Lung (tissue), 12 donors: ENCODE measurements around the gene HMGXB3. TPM values are rescaled to one million over a fixed set of nuclear protein-coding genes. Genes with fewer than 3 reads are reported as not detected.
A peak's percentile ranks its signal among the peaks of the same experiment; 100 is the strongest.

Experiments used
- ATAC-seq: fragments of 200-7000 bp; cut with Tn5 transposase; one replicate; pipeline ENCODE4 v1.9.1; 2020; ENCODE audit warnings: moderate number of reproducible peaks; ENCODE audit not compliant: insufficient read depth, low FRiP score
- DNase-seq, 3 donors: peaks; one replicate each; pipeline ENCODE4 v3.0.0-alpha.2; 2013 to 2017
- H3K27ac ChIP-seq, 2 donors: one replicate each; pipeline ENCODE4 v1.5.1; 2013; ENCODE audit warnings: mild to moderate bottlenecking in 2 of 2, moderate library complexity in 2 of 2, control low read depth in 1 of 2, inconsistent platforms in 1 of 2, low read depth in 1 of 2, low read length in 1 of 2
- H3K27me3 ChIP-seq, 3 donors: one replicate each; pipeline ENCODE4 v1.5.1; 2013; ENCODE audit warnings: low read length in 2 of 3; ENCODE audit not compliant: control insufficient read depth in 3 of 3, insufficient read depth in 3 of 3
- H3K36me3 ChIP-seq, 4 donors: one replicate each; pipeline ENCODE4 v1.5.1; 2013; ENCODE audit warnings: low read length in 4 of 4, mild to moderate bottlenecking in 1 of 4, moderate library complexity in 1 of 4; ENCODE audit not compliant: control insufficient read depth in 4 of 4, insufficient read depth in 4 of 4
- H3K4me1 ChIP-seq, 5 donors: one replicate each; pipeline ENCODE4 v1.5.1; 2013; ENCODE audit warnings: low read length in 5 of 5, mild to moderate bottlenecking in 2 of 5, moderate library complexity in 1 of 5; ENCODE audit not compliant: control insufficient read depth in 5 of 5, insufficient read depth in 5 of 5
- H3K4me3 ChIP-seq: one replicate; pipeline ENCODE4 v1.5.1; 2013; ENCODE audit warnings: mild to moderate bottlenecking, control low read depth, moderate library complexity
- H3K9ac ChIP-seq, 2 donors: one replicate each; pipeline ENCODE4 v1.5.1; 2013; ENCODE audit warnings: low read length in 2 of 2, control low read depth in 1 of 2; ENCODE audit not compliant: insufficient read depth in 1 of 2
- H3K9me3 ChIP-seq, 4 donors: one replicate each; pipeline ENCODE4 v1.5.1; 2013; ENCODE audit warnings: low read length in 3 of 4, mild to moderate bottlenecking in 1 of 4, moderate library complexity in 1 of 4; ENCODE audit not compliant: control insufficient read depth in 4 of 4, insufficient read depth in 3 of 4
- CTCF ChIP-seq: IDR thresholded peaks from 2 replicates; pipeline ENCODE4 v1.5.1; 2012; ENCODE audit warnings: mild to moderate bottlenecking; ENCODE audit errors: control extremely low read depth, extremely low read depth
- WGBS, 2 donors: extraction: QIAGEN DNeasy Blood & Tissue Kit; methylation state at CpG; one replicate each; pipeline ENCODE4 v1.1.7; 2013; 5-methylcytosine and 5-hydroxymethylcytosine counted together
- polyA plus RNA-seq, 2 donors: library from polyadenylated mRNA; stranded (reverse); fragments of 200-250 nt; gene quantifications; one replicate each; pipeline ENCODE4 v1.2.1, GENCODE V29; 2013
- total RNA-seq, 2 donors: library from RNA; depleted of rRNA in 1 of 2; stranded (reverse); fragments of >200 nt in 1 of 2; gene quantifications; one replicate each; pipeline ENCODE4 v1.2.1, GENCODE V29; 2014 to 2021
- donor health status: control.
- donor health status: control.
- donor health status: Bipolar disorder and iron deficiency.
- donor health status: healthy.
- donor health status: DM: yes; HTN: yes; CAD: no.

HMGXB3 gene
- total and polyA plus RNA-seq, 4 donors = 22.3 to 42.3 (median 30.8) TPM

GRCh38 chr5:150067405-150067960 lies 66.9 kb downstream of the HMGXB3 start:
- H3K9ac ChIP-seq = no peak overlapping the region
- DNase-seq = no peak
- no peak overlapping the region for H3K4me3 ChIP-seq
- no peak for TF ChIP-seq CTCF
- peaks cover 0 to 2% (median 0%) of the 10 kb centered on the region in 3 donors for H3K27me3 ChIP-seq
- no peaks in the 10 kb centered on the region for H3K9me3 ChIP-seq
- peaks cover 0 to 1% (median 0%) of the 10 kb centered on the region in 4 donors for H3K36me3 ChIP-seq
- WGBS, 2 donors = 73 to 76% methylated on average over 6 of the region's 6 CpGs
- no peak overlapping the region for H3K27ac ChIP-seq
- peaks cover 0 to 7% (median 0%) of the 10 kb centered on the region in 5 donors for H3K4me1 ChIP-seq
- ATAC-seq = no peak

- TF ChIP-seq CTCF = no peak
- DNase-seq = no peak
- no peak for ATAC-seq
Measured at GRCh38 chr5:150068071-150068470, 67.5 kb downstream of the HMGXB3 start.

GRCh38 chr5:150068472-150068871 lies 67.9 kb downstream of the HMGXB3 start:
- TF ChIP-seq CTCF = no peak
- H3K9ac ChIP-seq = no peak overlapping the region
- H3K4me1 ChIP-seq = peaks cover 0 to 7% (median 0%) of the 10 kb centered on the region in 5 donors
- H3K36me3 ChIP-seq = peaks cover 0 to 1% (median 0%) of the 10 kb centered on the region in 4 donors
- WGBS, 2 donors = 53 to 63% methylated on average over 4 of the region's 4 CpGs
- no peak overlapping the region for H3K27ac ChIP-seq
- H3K27me3 ChIP-seq = peaks cover 0 to 2% (median 0%) of the 10 kb centered on the region in 3 donors
- peak in 1 of 3 donors; percentile 32 for DNase-seq
- no peak for ATAC-seq
- H3K9me3 ChIP-seq = no peaks in the 10 kb centered on the region
- no peak overlapping the region for H3K4me3 ChIP-seq

More at GRCh38 chr5:150068071-150068470, 67.5 kb downstream of the HMGXB3 start:
- WGBS, 2 donors = 92 to 93% methylated on average over 6 of the region's 6 CpGs
- Histone ChIP-seq H3K27ac (no peak overlapping the region), H3K9me3 (no peaks in the 10 kb centered on the region), H3K27me3 (peaks cover 0 to 2% (median 0%) of the 10 kb centered on the region in 3 donors), H3K4me1 (peaks cover 0 to 7% (median 0%) of the 10 kb centered on the region in 5 donors), H3K36me3 (peaks cover 0 to 1% (median 0%) of the 10 kb centered on the region in 4 donors), H3K9ac (no peak overlapping the region), H3K4me3 (no peak overlapping the region)
